Osteocyte (in vitro differentiated cells): ENCODE results near the gene OVCA2. TPM values are rescaled to one million over a fixed set of nuclear protein-coding genes. Genes with fewer than 3 reads are reported as not detected.

Source experiments
- DNase-seq: peaks from one replicate; pipeline ENCODE4 v3.0.0; 2021; ENCODE audit warnings: mixed read lengths; ENCODE audit not compliant: unreplicated experiment; ENCODE audit errors: extremely low spot score
- H3K27ac Mint-ChIP-seq: one replicate; pipeline ENCODE4 v1.8.0; 2021; ENCODE audit warnings: mild to moderate bottlenecking, mixed read lengths; ENCODE audit not compliant: unreplicated experiment
- H3K27me3 Mint-ChIP-seq: one replicate; pipeline ENCODE4 v1.8.0; 2021; ENCODE audit warnings: mixed read lengths; ENCODE audit not compliant: unreplicated experiment
- H3K36me3 Mint-ChIP-seq: one replicate; pipeline ENCODE4 v1.8.0; 2021; ENCODE audit warnings: mixed read lengths; ENCODE audit not compliant: unreplicated experiment
- H3K4me1 Mint-ChIP-seq: one replicate; pipeline ENCODE4 v1.8.0; 2021; ENCODE audit warnings: mixed read lengths; ENCODE audit not compliant: unreplicated experiment
- H3K4me3 Mint-ChIP-seq: one replicate; pipeline ENCODE4 v1.8.0; 2021; ENCODE audit warnings: mild to moderate bottlenecking, moderate library complexity, mixed read lengths; ENCODE audit not compliant: unreplicated experiment
- H3K9me3 Mint-ChIP-seq: one replicate; pipeline ENCODE4 v1.8.0; 2021; ENCODE audit warnings: mixed read lengths; ENCODE audit not compliant: unreplicated experiment
- CTCF ChIP-seq: fragments of 200-600 bp; sonication (generic); IDR thresholded peaks from 2 replicates; pipeline ENCODE4 v1.5.0; 2021; ENCODE audit warnings: antibody characterized with exemption, mild to moderate bottlenecking, moderate library complexity
- total RNA-seq: library from RNA; stranded (reverse); gene quantifications from 2 replicates; pipeline ENCODE4 v1.2.1, GENCODE V29; 2021

Gene OVCA2
- total RNA-seq, 1 donor from 2014 or later, result 33.2 TPM

- no peaks in the 10 kb centered on the region for H3K9me3 Mint-ChIP-seq
- no peak overlapping the region for H3K27ac Mint-ChIP-seq
- H3K36me3 Mint-ChIP-seq, result no peaks in the 10 kb centered on the region
- H3K4me3 Mint-ChIP-seq, result no peak overlapping the region
- DNase-seq, result no peak
- H3K4me1 Mint-ChIP-seq, result peaks cover 42% of the 10 kb centered on the region
- no peak for TF ChIP-seq CTCF
- peaks cover 45% of the 10 kb centered on the region for H3K27me3 Mint-ChIP-seq
These were observed 22.1 kb upstream of the OVCA2 start for GRCh38 chr17:2019723-2020122.

- Mint-ChIP-seq H3K27ac (no peak overlapping the region), H3K36me3 (no peaks in the 10 kb centered on the region), H3K4me1 (peaks cover 38% of the 10 kb centered on the region), H3K4me3 (no peak overlapping the region), H3K9me3 (no peaks in the 10 kb centered on the region), H3K27me3 (peaks cover 45% of the 10 kb centered on the region)
- no peak for TF ChIP-seq CTCF
- DNase-seq, result no peak
These were observed 21.1 kb upstream of the OVCA2 start for GRCh38 chr17:2020721-2021120.

GRCh38 chr17:2022647-2023240 is 19.1 kb upstream of the OVCA2 start:
- H3K4me3 Mint-ChIP-seq, result no peak overlapping the region
- TF ChIP-seq CTCF, result no peak
- H3K27me3 Mint-ChIP-seq, result peaks cover 42% of the 10 kb centered on the region
- H3K36me3 Mint-ChIP-seq, result no peaks in the 10 kb centered on the region
- DNase-seq, result no peak
- H3K4me1 Mint-ChIP-seq, result peaks cover 40% of the 10 kb centered on the region
- H3K9me3 Mint-ChIP-seq, result no peaks in the 10 kb centered on the region
- H3K27ac Mint-ChIP-seq, result no peak overlapping the region

- no peak for TF ChIP-seq CTCF
- Mint-ChIP-seq H3K27me3 (peaks cover 37% of the 10 kb centered on the region), H3K4me3 (peak overlapping the region; percentile 52), H3K9me3 (no peaks in the 10 kb centered on the region), H3K36me3 (no peaks in the 10 kb centered on the region), H3K4me1 (peaks cover 39% of the 10 kb centered on the region), H3K27ac (no peak overlapping the region)
- DNase-seq, result no peak
These were observed 18.6 kb upstream of the OVCA2 start for GRCh38 chr17:2023256-2023655.

GRCh38 chr17:2023692-2024571 is 17.9 kb upstream of the OVCA2 start:
- no peak for DNase-seq
- no peak for TF ChIP-seq CTCF
- Mint-ChIP-seq H3K27ac (no peak overlapping the region), H3K4me1 (peaks cover 35% of the 10 kb centered on the region), H3K27me3 (peaks cover 30% of the 10 kb centered on the region), H3K36me3 (no peaks in the 10 kb centered on the region), H3K9me3 (no peaks in the 10 kb centered on the region), H3K4me3 (peak overlapping the region; percentile 74)
